Esophagus muscularis mucosa (tissue), 4 donors: ENCODE data around the gene ZNF112. TPM values are rescaled to one million over a fixed set of nuclear protein-coding genes. Genes with fewer than 3 reads are reported as not detected.
"Not testable (repeated sequence)": the region's sequence is repeated elsewhere in the genome, so short reads cannot be mapped to it uniquely, and the experiment has no call there.

Source experiments
- DNase-seq: peaks from one replicate; pipeline ENCODE4 v3.0.0-alpha.2; 2017; ENCODE audit errors: extremely low spot score
- H3K27ac ChIP-seq, 4 donors: fragments of 200-600 bp; sonication (generic); replicated peaks in 1 of 4; 1 replicate in 3 of 4; 2 replicates in 1 of 4; pipeline ENCODE4 v1.5.1; 2016 to 2019; ENCODE audit warnings: mild to moderate bottlenecking in 1 of 4
- H3K27me3 ChIP-seq, 4 donors: fragments of 200-600 bp; sonication (generic); one replicate each; pipeline versions ENCODE4 v1.5.1 to v1.6.0; 2016 to 2019
- H3K36me3 ChIP-seq, 4 donors: fragments of 200-600 bp; sonication (generic); one replicate each; pipeline ENCODE4 v1.5.1; 2016 to 2019
- H3K4me1 ChIP-seq, 4 donors: fragments of 200-600 bp; sonication (generic); one replicate each; pipeline ENCODE4 v1.5.1; 2016 to 2019
- H3K4me3 ChIP-seq, 4 donors: fragments of 200-600 bp; sonication (generic); 1 replicate in 2 of 4; 2 replicates in 2 of 4; pipeline ENCODE4 v1.5.1; 2016 to 2019; ENCODE audit warnings: mild to moderate bottlenecking in 4 of 4, moderate library complexity in 1 of 4
- H3K9me3 ChIP-seq, 4 donors: fragments of 200-600 bp; sonication (generic); 1 replicate in 3 of 4; 2 replicates in 1 of 4; pipeline ENCODE4 v1.5.1; 2016 to 2019
- CTCF ChIP-seq, 3 experiments: fragments of 200-600 bp in 2 of 3; fragments of 450-650 bp in 1 of 3; sonication (generic) in 2 of 3; IDR thresholded peaks; one replicate each; pipeline ENCODE4 v1.5.1; 2017 to 2019; ENCODE audit warnings: antibody characterized with exemption in 3 of 3, mild to moderate bottlenecking in 2 of 3, moderate library complexity in 1 of 3
- EP300 ChIP-seq: sonication (generic); formaldehyde crosslinking; IDR thresholded peaks from one replicate; pipeline ENCODE4 v1.6.1; 2017; ENCODE audit warnings: antibody characterized with exemption
- POLR2A ChIP-seq: fragments of 450-650 bp; IDR thresholded peaks from one replicate; pipeline ENCODE4 v1.6.1; 2017; ENCODE audit warnings: antibody characterized with exemption, moderate library complexity, mild to moderate bottlenecking, low read depth
- POLR2AphosphoS5 ChIP-seq, 2 donors: sonication (generic); formaldehyde crosslinking; IDR thresholded peaks; one replicate each; pipeline ENCODE4 v1.6.1; 2017; ENCODE audit warnings: antibody characterized with exemption in 2 of 2
- WGBS: methylation state at CpG from one replicate; pipeline ENCODE4 v1.1.5; 2018; 5-methylcytosine and 5-hydroxymethylcytosine counted together
- intact Hi-C: fragments of 100-400 bp; cut with DNase I; formaldehyde crosslinking; loops from one replicate; pipeline ENCODE4 v1.15.1; 2023
- total RNA-seq, 4 donors: library from RNA; depleted of rRNA; stranded (reverse); fragments of >200 nt; gene quantifications; one replicate each; pipeline versions ENCODE4 v1.1.0 to v1.2.1, GENCODE V29; 2016

The ZNF112 gene
- total RNA-seq = 1 to 10 TPM; 2.7 to 6.6 (median 4.2) TPM

- intact Hi-C loops = loop anchor here (5.0 kb wide), 1 partner anchor 259 kb away; no protein-coding TSS in a partner anchor
- Histone ChIP-seq H3K27ac (peak within 1 kb of the TSS; percentile 53 to 71 (median 67)), H3K9me3 (peaks cover 0 to 19% (median 10%) of the 10 kb centered on the region in 4 donors), H3K4me1 (peaks cover 9 to 15% (median 12%) of the 10 kb centered on the region in 4 donors), H3K27me3 (no peaks in the 10 kb centered on the region), H3K36me3 (no peaks in the 10 kb centered on the region), H3K4me3 (peak within 1 kb of the TSS; percentile 59 to 70 (median 62))
- peak; percentile 94 for DNase-seq
- TF ChIP-seq EP300 = no peak
- peak; percentile 80 to 82 for TF ChIP-seq POLR2AphosphoS5 (IDR thresholded peaks at IDR 0.05)
- TF ChIP-seq POLR2A = no peak
- TF ChIP-seq CTCF (IDR thresholded peaks at IDR 0.05) = peak in 1 of 3 experiments; percentile 7
- WGBS = 3% methylated on average over 15 of the region's 38 CpGs
Observed at GRCh38 chr19:44356383-44357111, at the start of gene ZNF112. Gene ZNF112, minus strand, starts transcription at chr19:44356680. Its CDS starts 16,141 bp downstream, at chr19:44340539.

- peaks cover 3 to 8% (median 7%) of the 10 kb centered on the region in 4 donors for H3K4me1 ChIP-seq
Observed at GRCh38 chr19:44401139-44402115, 44.9 kb upstream of the ZNF112 start, which contains the start of gene ZNF285. Gene ZNF285, minus strand, starts transcription at chr19:44401608. Its CDS starts 4,395 bp downstream, at chr19:44397213.

GRCh38 chr19:44389268-44389667 is 32.8 kb upstream of the ZNF112 start:
- H3K9me3 ChIP-seq = peaks cover 0 to 34% (median 22%) of the 10 kb centered on the region in 4 donors
- 93% methylated on average over 4 of the region's 4 CpGs for WGBS
- H3K36me3 ChIP-seq = peaks cover 17 to 75% (median 61%) of the 10 kb centered on the region in 4 donors
- H3K27me3 ChIP-seq, DNase-seq, H3K4me1 ChIP-seq, intact Hi-C loops, H3K4me3 ChIP-seq, H3K27ac ChIP-seq: not testable (repeated sequence)

More at GRCh38 chr19:44401139-44402115, 44.9 kb upstream of the ZNF112 start, which contains the start of gene ZNF285:
- Histone ChIP-seq H3K9me3 (peaks cover 0 to 23% (median 4%) of the 10 kb centered on the region in 4 donors), H3K27me3 (no peaks in the 10 kb centered on the region), H3K27ac (peak within 1 kb of the TSS; percentile 30 to 68 (median 44)), H3K4me3 (peak within 1 kb of the TSS; percentile 59 to 65 (median 64)), H3K36me3 (peaks cover 1 to 10% (median 7%) of the 10 kb centered on the region in 4 donors)
- intact Hi-C loops = loop anchor here (5.0 kb wide), 1 partner anchor 41 kb away; no protein-coding TSS in a partner anchor
- TF ChIP-seq POLR2AphosphoS5 (IDR thresholded peaks at IDR 0.05) (peak; percentile 41 to 86), EP300 (no peak)
- WGBS = 6% methylated on average over 41 of the region's 43 CpGs
- DNase-seq = peak; percentile 95

- TF ChIP-seq CTCF (IDR thresholded peaks at IDR 0.05) (no peak), POLR2AphosphoS5 (IDR thresholded peaks at IDR 0.05) (no peak)
- no peak for DNase-seq
- no peak overlapping the region for H3K27ac ChIP-seq
- H3K27me3 ChIP-seq = no peaks in the 10 kb centered on the region
- intact Hi-C loops = no loop called here
- H3K36me3 ChIP-seq = no peaks in the 10 kb centered on the region
- H3K4me1 ChIP-seq = no peaks in the 10 kb centered on the region
- H3K4me3 ChIP-seq = no peak overlapping the region
- H3K9me3 ChIP-seq = peaks cover 0 to 19% (median 5%) of the 10 kb centered on the region in 4 donors
- WGBS = 51% methylated on average over 2 of the region's 2 CpGs
Observed at GRCh38 chr19:44374789-44375188, 18.3 kb upstream of the ZNF112 start.

- DNase-seq = no peak
- WGBS = 72% methylated on average over 20 of the region's 20 CpGs
- Histone ChIP-seq H3K9me3 (peaks cover 0 to 16% (median 2%) of the 10 kb centered on the region in 4 donors), H3K27me3 (no peaks in the 10 kb centered on the region), H3K36me3 (no peaks in the 10 kb centered on the region), H3K27ac (no peak overlapping the region), H3K4me1 (no peaks in the 10 kb centered on the region), H3K4me3 (no peak overlapping the region)
- TF ChIP-seq POLR2A (no peak), CTCF (IDR thresholded peaks at IDR 0.05) (no peak), POLR2AphosphoS5 (IDR thresholded peaks at IDR 0.05) (no peak), EP300 (no peak)
- intact Hi-C loops = no loop called here
Observed at GRCh38 chr19:44371815-44372480, 15.5 kb upstream of the ZNF112 start.
